Measurements from ENCODE around the gene LRRC8E.

- no peak for TF ChIP-seq EZH2 (IDR thresholded peaks at IDR 0.05; ENCODE audit: low read depth)
- no peak for TF ChIP-seq CTCF (conservative IDR thresholded peaks at IDR 0.05)
These were observed 512 bp downstream of the LRRC8E start for GRCh38 chr19:7888826-7889217.
